HCT116 (cell line): Measurements from ENCODE around the gene OR6J1. TPM values are rescaled to one million over a fixed set of nuclear protein-coding genes. Genes with fewer than 3 reads are reported as not detected.

Experiments used
- ATAC-seq: fragments of 200-7000 bp; cut with Tn5 transposase; 2 replicates; pipeline ENCODE4 v1.9.1; 2020; ENCODE audit warnings: mild to moderate bottlenecking, moderate library complexity
- BruUV-seq: library from RNA; stranded (reverse); fragments of 400-500 nt; replicated peaks from 2 replicates; lab custom pipeline; 2021; lab: Mats Ljungman, UMichigan
- CTCF ChIA-PET: fragments of 300-600 bp; sonication (Branson Sonifier 250); formaldehyde crosslinking; loops from one replicate; lab custom pipeline; 2021; ENCODE audit warnings: antibody characterized with exemption; lab: Charles Lee
- POLR2A ChIA-PET: fragments of 300-600, 350-600 bp; sonication (Branson Sonifier 250); formaldehyde crosslinking; loops from one replicate; lab custom pipeline; 2021; ENCODE audit warnings: antibody characterized with exemption; lab: Charles Lee
- RAD21 ChIA-PET, 2 experiments: fragments of 300-600 bp; sonication (Branson Sonifier 250); formaldehyde crosslinking; loops; one replicate each; lab custom pipeline; 2023; ENCODE audit warnings: low total read pairs in 2 of 2; ENCODE audit not compliant: uncharacterized antibody in 2 of 2, unreplicated experiment in 2 of 2, low non-redundant PET in 1 of 2; lab: Charles Lee
- DNase-seq: peaks from one replicate; pipeline ENCODE4 v3.0.0-alpha.2; 2010; ENCODE audit warnings: low read depth, low spot score
- H2AFZ ChIP-seq: fragments of 200-600 bp; shearing (Covaris generic), sonication (generic); 2 replicates; pipeline ENCODE4 v1.6.1; 2017; ENCODE audit warnings: low read depth, mixed run types, mixed read lengths, antibody characterized with exemption, low read length; ENCODE audit not compliant: poor library complexity, severe bottlenecking
- H3K27ac ChIP-seq: 2 replicates; pipeline ENCODE4 v1.5.1; 2012; ENCODE audit warnings: low read depth, low read length
- H3K27me3 ChIP-seq: fragments of 200-600 bp; sonication (generic); 2 replicates; pipeline ENCODE4 v1.6.1; 2016; ENCODE audit warnings: mixed run types, low read length, mixed read lengths; ENCODE audit not compliant: insufficient read depth
- H3K36me3 ChIP-seq, 2 experiments: fragments of 200-500 bp in 1 of 2; fragments of 200-600 bp in 1 of 2; sonication (Bioruptor generic) in 1 of 2; sonication (generic) in 1 of 2; 2 replicates each; pipeline versions ENCODE4 v1.5.1 to v1.6.1; 2014 to 2016; ENCODE audit warnings: low read length in 2 of 2, inconsistent platforms in 1 of 2, mixed read lengths in 1 of 2, mixed run types in 1 of 2; ENCODE audit not compliant: insufficient read depth in 2 of 2, control insufficient read depth in 1 of 2
- H3K4me1 ChIP-seq, 2 experiments: fragments of 200-600 bp in 1 of 2; sonication (generic) in 1 of 2; 2 replicates each; pipeline versions ENCODE4 v1.5.1 to v1.6.1; 2012 to 2017; ENCODE audit warnings: low read length in 2 of 2, inconsistent platforms in 1 of 2, mild to moderate bottlenecking in 1 of 2, mixed read lengths in 1 of 2, mixed run types in 1 of 2, moderate library complexity in 1 of 2; ENCODE audit not compliant: insufficient read depth in 2 of 2, control insufficient read depth in 1 of 2
- H3K4me2 ChIP-seq: fragments of 200-600 bp; sonication (generic); 2 replicates; pipeline ENCODE4 v1.6.1; 2017; ENCODE audit warnings: mixed run types, low read length, mixed read lengths
- H3K4me3 ChIP-seq, 2 experiments: fragments of 200-600 bp in 1 of 2; sonication (generic) in 1 of 2; replicated peaks in 1 of 2; 2 replicates each; pipeline ENCODE4 v1.5.1; 2011 to 2016; ENCODE audit warnings: low read length in 2 of 2, control low read depth in 1 of 2, low read depth in 1 of 2, mild to moderate bottlenecking in 1 of 2, mixed read lengths in 1 of 2, mixed run types in 1 of 2
- H3K79me2 ChIP-seq: fragments of 200-600 bp; sonication (generic); 2 replicates; pipeline ENCODE4 v1.6.1; 2017; ENCODE audit warnings: mild to moderate bottlenecking, mixed run types, low read length, moderate library complexity, mixed read lengths; ENCODE audit not compliant: insufficient read depth
- H3K9ac ChIP-seq: fragments of 200-600 bp; sonication (generic); 2 replicates; pipeline ENCODE4 v1.6.1; 2016; ENCODE audit warnings: low read length, mixed read lengths
- H3K9me2 ChIP-seq: fragments of 200-600 bp; sonication (generic), shearing (Covaris generic); 2 replicates; pipeline ENCODE4 v1.6.1; 2017; ENCODE audit warnings: mixed run types, mild to moderate bottlenecking, moderate library complexity; ENCODE audit not compliant: insufficient read depth
- H3K9me3 ChIP-seq, 2 experiments: fragments of 200-500 bp in 1 of 2; fragments of 200-600 bp in 1 of 2; sonication (Bioruptor generic) in 1 of 2; sonication (generic) in 1 of 2; 2 replicates each; pipeline ENCODE4 v1.6.1; 2014 to 2017; ENCODE audit warnings: low read length in 2 of 2, mixed read lengths in 2 of 2, inconsistent platforms in 1 of 2, low read depth in 1 of 2, mild to moderate bottlenecking in 1 of 2, mixed run types in 1 of 2, moderate library complexity in 1 of 2; ENCODE audit not compliant: control insufficient read depth in 1 of 2, insufficient read depth in 1 of 2
- H4K20me1 ChIP-seq: fragments of 200-600 bp; sonication (generic), shearing (Covaris generic); 2 replicates; pipeline ENCODE4 v1.6.1; 2017; ENCODE audit warnings: mixed run types, mild to moderate bottlenecking, moderate library complexity; ENCODE audit not compliant: insufficient read depth
- EZH2 ChIP-seq: fragments of 200-600 bp; sonication (generic); IDR thresholded peaks from 2 replicates; pipeline ENCODE4 v1.6.1; 2017; ENCODE audit warnings: antibody characterized with exemption, mixed run types
- POLR2A ChIP-seq: IDR thresholded peaks from 2 replicates; pipeline ENCODE4 v1.7.0; 2011; ENCODE audit warnings: borderline replicate concordance; ENCODE audit not compliant: insufficient read depth, insufficient read length; ENCODE audit errors: extremely low read depth
- POLR2AphosphoS5 ChIP-seq: IDR thresholded peaks from 2 replicates; pipeline ENCODE4 v1.6.1; 2011; ENCODE audit warnings: mild to moderate bottlenecking, low read depth, low read length, moderate library complexity
- RAD21 ChIP-seq: IDR thresholded peaks from 2 replicates; pipeline ENCODE4 v1.6.1; 2012; ENCODE audit warnings: low read depth, mild to moderate bottlenecking
- SIN3A ChIP-seq: IDR thresholded peaks from 2 replicates; pipeline ENCODE4 v1.6.1; 2012; ENCODE audit warnings: low read depth
- SP1 ChIP-seq: IDR thresholded peaks from 2 replicates; pipeline ENCODE4 v1.6.1; 2012; ENCODE audit warnings: low read depth
- TCF7L2 ChIP-seq: IDR thresholded peaks from 2 replicates; pipeline ENCODE4 v1.7.0; 2011; ENCODE audit warnings: borderline replicate concordance, inconsistent platforms; ENCODE audit not compliant: insufficient read depth, insufficient read length; ENCODE audit errors: extremely low read depth
- YY1 ChIP-seq: IDR thresholded peaks from 2 replicates; pipeline ENCODE4 v1.6.1; 2011; ENCODE audit warnings: low read length, low read depth, moderate library complexity, mild to moderate bottlenecking; ENCODE audit not compliant: insufficient replicate concordance; ENCODE audit errors: extremely low read depth
- ZNF274 ChIP-seq: fragments of 200-500 bp; sonication (Bioruptor generic); IDR thresholded peaks from 2 replicates; pipeline ENCODE4 v1.6.1; 2014; ENCODE audit warnings: mild to moderate bottlenecking, low read depth, low read length, inconsistent platforms
- intact Hi-C: fragments of 100-400 bp; cut with micrococcal nuclease; formaldehyde crosslinking; loops from 2 replicates; pipeline ENCODE4 v1.10.0; 2022
- total RNA-seq: library from RNA; stranded (reverse); gene quantifications from one replicate; pipeline ENCODE4 v1.2.1, GENCODE V29; 2021; ENCODE audit not compliant: unreplicated experiment
- TF ChIP-seq, protein P1 (sequence below): IDR thresholded peaks from 2 replicates; pipeline ENCODE4 v1.6.1; 2011; ENCODE audit warnings: mild to moderate bottlenecking, low read length, moderate library complexity; ENCODE audit not compliant: insufficient replicate concordance; ENCODE audit errors: extremely low read depth

Gene OR6J1
- total RNA-seq, 1 experiment from 2014 or later, result not detected

DNA sequence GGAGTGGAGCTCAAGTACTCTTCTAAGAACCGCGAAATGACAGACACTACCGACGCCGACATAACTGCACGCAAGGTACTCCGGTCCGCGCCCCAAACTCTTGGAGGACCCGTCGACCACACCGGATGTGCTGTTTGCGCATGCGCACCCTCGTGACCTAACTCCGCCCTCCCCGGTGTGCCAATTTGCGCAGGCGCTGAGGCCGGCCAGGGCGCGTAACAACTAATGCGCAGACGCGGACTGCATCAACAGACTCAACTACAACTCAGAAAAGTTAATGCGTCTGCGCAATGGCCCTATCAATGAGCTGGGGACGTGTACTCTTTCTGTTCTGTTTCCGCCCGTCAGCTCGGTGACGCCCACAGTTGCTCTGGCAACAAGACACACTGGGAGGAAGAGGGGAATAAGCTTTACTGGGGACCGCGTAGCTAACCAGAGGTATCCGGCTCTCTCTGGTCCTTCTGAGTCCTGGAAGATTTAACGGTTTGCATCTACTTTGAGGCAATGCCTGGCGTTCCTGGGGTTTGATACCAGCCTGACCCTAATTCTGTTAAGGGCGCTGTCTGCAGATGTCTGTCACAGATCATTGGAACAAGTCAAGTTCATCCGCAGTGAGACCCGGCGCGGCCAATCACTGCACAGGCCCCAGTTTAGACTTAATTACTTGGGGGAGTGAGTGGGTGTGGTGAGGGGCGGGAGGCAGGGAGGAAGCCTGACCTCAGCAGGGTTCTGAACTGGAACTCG lies 54.9 kb downstream of the OR6J1 start, which contains the start of gene DAD1:
DAD1 (minus strand) TSS at position 129 of the 744 bp plus-strand sequence; CDS start at position 62, 67 bp downstream.
- Histone ChIP-seq H3K4me3 (peak within 1 kb of the TSS; percentile 71 to 93), H3K9me3 (no peaks in the 10 kb centered on the region), H4K20me1 (no peaks in the 10 kb centered on the region), H3K9ac (peak within 1 kb of the TSS; percentile 76), H3K27ac (peak within 1 kb of the TSS; percentile 69), H3K4me2 (peak within 1 kb of the TSS; percentile 80), H3K79me2 (peaks cover 47% of the 10 kb centered on the region), H3K9me2 (no peaks in the 10 kb centered on the region), H3K36me3 (0 out of 4 replicates have a peak, but pooled peaks cover 0 to 2% of the 10 kb centered on the region in 2 experiments), H3K27me3 (0 out of 2 replicates have a peak, but pooled peaks cover 6% of the 10 kb centered on the region), H3K4me1 (peaks cover 10 to 22% of the 10 kb centered on the region in 2 experiments), H2AFZ (peak within 1 kb of the TSS; percentile 75)
- peak; percentile 94 for ATAC-seq
- TF ChIP-seq POLR2A, result peak; percentile 94
- TF ChIP-seq SIN3A, result peak; percentile 93
- peak; percentile 96 for TF ChIP-seq POLR2AphosphoS5
- 0 out of 2 replicates have a peak, but pooled peaks have one; percentile 45 for TF ChIP-seq SP1
- no peak for TF ChIP-seq RAD21
- no TSS peak for BruUV-seq
- peak; percentile 98 for DNase-seq
- ChIA-PET POLR2A (interaction anchor here (0.7 to 2.0 kb wide), 10 partner anchors 8 to 601 kb away, joined by 3 to 9 read pairs (median 4); no protein-coding TSS in a partner anchor), RAD21 (interaction anchor here (0.9 to 1.8 kb wide), 2 partner anchors 9 to 64 kb away, joined by 5 read pairs; partner anchors contain the start of gene ABHD4 (in 1 of the 2)), CTCF (interaction anchor here (0.7 to 2.8 kb wide), 14 partner anchors 9 to 480 kb away, joined by 3 to 37 read pairs (median 4); partner anchors contain the start of genes ABHD4 and OR6J1)
- intact Hi-C loops, result no loop called here

DNA sequence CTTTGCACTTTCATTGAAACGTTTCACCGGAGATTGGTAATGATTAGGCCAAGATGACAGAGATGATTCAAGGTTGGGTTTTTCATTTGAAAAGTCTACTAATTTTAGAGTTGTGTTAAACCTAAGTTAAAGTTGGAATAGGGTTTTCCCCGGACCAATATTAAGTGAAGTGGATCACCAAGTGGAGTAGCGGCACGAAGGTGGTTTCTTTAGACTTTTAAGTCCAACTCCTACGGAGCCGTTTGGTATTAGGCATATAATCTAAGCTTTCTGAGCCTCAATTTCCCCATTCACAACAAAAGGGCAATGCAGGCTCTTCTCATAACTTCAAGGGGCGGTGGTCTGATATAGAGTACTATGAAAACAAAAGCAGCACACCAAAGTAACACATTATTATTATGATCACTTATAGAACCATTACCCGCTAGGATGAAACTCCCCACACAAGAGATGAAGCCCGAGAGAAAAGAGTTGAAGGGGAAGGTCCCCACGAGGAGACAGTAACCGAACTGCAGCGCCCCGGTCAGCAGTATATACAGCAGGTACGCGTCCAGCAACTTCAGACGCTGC lies 55.5 kb downstream of the OR6J1 start:
- Histone ChIP-seq H3K9ac (peak overlapping the region; percentile 76), H3K27me3 (0 out of 2 replicates have a peak, but pooled peaks cover 6% of the 10 kb centered on the region), H3K79me2 (peaks cover 53% of the 10 kb centered on the region), H3K4me2 (peak overlapping the region; percentile 80), H3K9me2 (no peaks in the 10 kb centered on the region), H3K27ac (peak overlapping the region; percentile 59), H3K4me3 (peak overlapping the region; percentile 71 to 93), H2AFZ (no peak overlapping the region), H3K36me3 (0 out of 4 replicates have a peak, but pooled peaks cover 0 to 2% of the 10 kb centered on the region in 2 experiments), H3K4me1 (peaks cover 10 to 22% of the 10 kb centered on the region in 2 experiments), H4K20me1 (no peaks in the 10 kb centered on the region), H3K9me3 (no peaks in the 10 kb centered on the region)
- DNase-seq, result no peak
- intact Hi-C loops, result no loop called here
- RAD21 ChIA-PET, result interaction anchor here (0.9 to 1.8 kb wide), 2 partner anchors 10 to 64 kb away, joined by 5 read pairs; partner anchors contain the start of gene ABHD4 (in 1 of the 2)
- CTCF ChIA-PET, result interaction anchor here (1.0 to 2.8 kb wide), 9 partner anchors 10 to 341 kb away, joined by 3 to 37 read pairs (median 4); partner anchors contain the start of genes ABHD4 and OR6J1
- POLR2A ChIA-PET, result interaction anchor here (0.9 to 2.0 kb wide), 6 partner anchors 9 to 63 kb away, joined by 3 to 9 read pairs (median 6); no protein-coding TSS in a partner anchor
- BruUV-seq, result TSS peak; percentile 74
- no peak for ATAC-seq
- TF ChIP-seq POLR2A, result no peak
- TF ChIP-seq TCF7L2, result no peak
- TF ChIP-seq EZH2, result no peak
- TF ChIP-seq, protein P1, sequence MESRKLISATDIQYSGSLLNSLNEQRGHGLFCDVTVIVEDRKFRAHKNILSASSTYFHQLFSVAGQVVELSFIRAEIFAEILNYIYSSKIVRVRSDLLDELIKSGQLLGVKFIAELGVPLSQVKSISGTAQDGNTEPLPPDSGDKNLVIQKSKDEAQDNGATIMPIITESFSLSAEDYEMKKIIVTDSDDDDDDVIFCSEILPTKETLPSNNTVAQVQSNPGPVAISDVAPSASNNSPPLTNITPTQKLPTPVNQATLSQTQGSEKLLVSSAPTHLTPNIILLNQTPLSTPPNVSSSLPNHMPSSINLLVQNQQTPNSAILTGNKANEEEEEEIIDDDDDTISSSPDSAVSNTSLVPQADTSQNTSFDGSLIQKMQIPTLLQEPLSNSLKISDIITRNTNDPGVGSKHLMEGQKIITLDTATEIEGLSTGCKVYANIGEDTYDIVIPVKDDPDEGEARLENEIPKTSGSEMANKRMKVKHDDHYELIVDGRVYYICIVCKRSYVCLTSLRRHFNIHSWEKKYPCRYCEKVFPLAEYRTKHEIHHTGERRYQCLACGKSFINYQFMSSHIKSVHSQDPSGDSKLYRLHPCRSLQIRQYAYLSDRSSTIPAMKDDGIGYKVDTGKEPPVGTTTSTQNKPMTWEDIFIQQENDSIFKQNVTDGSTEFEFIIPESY, result no peak
- TF ChIP-seq SP1, result no peak
- no peak for TF ChIP-seq ZNF274
- TF ChIP-seq YY1, result no peak
